Activated CD4-positive, alpha-beta T cell treated with anti-CD3 and anti-CD28 coated beads, Interleukin-2, amount 50 U/mL, for 48 hours (primary cell): Measurements from ENCODE around the gene KRT84.
"Not testable (repeated sequence)": the region's sequence is repeated elsewhere in the genome, so short reads cannot be mapped to it uniquely, and the experiment has no call there.

Source experiments
- DNase-seq, 2 experiments: peaks; one replicate each; pipeline ENCODE4 v3.0.0-alpha.2; 2020

The KRT84 gene

GRCh38 chr12:52410589-52411248 lies 25.3 kb upstream of the KRT84 start:
- DNase-seq, result not testable (repeated sequence)

- no peak for DNase-seq
Measured at GRCh38 chr12:52407918-52408317, 22.5 kb upstream of the KRT84 start.

- no peak for DNase-seq
Measured at GRCh38 chr12:52405922-52406385, 20.5 kb upstream of the KRT84 start, which contains the start of gene KRT82. Gene KRT82 (minus strand): TSS chr12:52406335. CDS start chr12:52406277, 58 bp downstream.

GRCh38 chr12:52404951-52405350 lies 19.5 kb upstream of the KRT84 start:
- no peak for DNase-seq

- no peak for DNase-seq
Measured at GRCh38 chr12:52403561-52403960, 18.1 kb upstream of the KRT84 start.

GRCh38 chr12:52402873-52403540 lies 17.6 kb upstream of the KRT84 start:
- no peak for DNase-seq

- DNase-seq, result no peak
Measured at GRCh38 chr12:52402377-52402776, 16.9 kb upstream of the KRT84 start.

- DNase-seq, result no peak
Measured at GRCh38 chr12:52401926-52402325, 16.5 kb upstream of the KRT84 start.

- DNase-seq, result no peak
Measured at GRCh38 chr12:52401526-52401925, 16.1 kb upstream of the KRT84 start.

- no peak for DNase-seq
Measured at GRCh38 chr12:52400906-52401305, 15.5 kb upstream of the KRT84 start.

- DNase-seq, result no peak
Measured at GRCh38 chr12:52399756-52400155, 14.3 kb upstream of the KRT84 start.

- no peak for DNase-seq
Measured at GRCh38 chr12:52398176-52398575, 12.7 kb upstream of the KRT84 start.

GRCh38 chr12:52396656-52397055 lies 11.2 kb upstream of the KRT84 start:
- DNase-seq, result no peak

- DNase-seq, result peak in 1 of 2 experiments; percentile 8
Measured at GRCh38 chr12:52395761-52396434, 10.4 kb upstream of the KRT84 start.

GRCh38 chr12:52394836-52395405 lies 9.5 kb upstream of the KRT84 start:
- DNase-seq, result no peak

GRCh38 chr12:52392465-52393007 lies 7.1 kb upstream of the KRT84 start:
- DNase-seq, result no peak

GRCh38 chr12:52391618-52392002 lies 6.2 kb upstream of the KRT84 start:
- DNase-seq, result no peak

GRCh38 chr12:52390739-52391617 lies 5.5 kb upstream of the KRT84 start:
- DNase-seq, result peak; percentile 5 to 12

GRCh38 chr12:52389313-52390207 lies 4.1 kb upstream of the KRT84 start:
- no peak for DNase-seq

GRCh38 chr12:52387859-52388258 lies 2.4 kb upstream of the KRT84 start:
- DNase-seq, result no peak

GRCh38 chr12:52383331-52383730 lies 2.1 kb downstream of the KRT84 start:
- DNase-seq, result no peak
